Astrocyte of the cerebellum (primary cell): ENCODE measurements around the gene TRIM22.
"Not testable (repeated sequence)": the region's sequence is repeated elsewhere in the genome, so short reads cannot be mapped to it uniquely, and the experiment has no call there.

Source experiments
- DNase-seq: peaks from one replicate; pipeline ENCODE4 v3.0.0-alpha.2; 2011; ENCODE audit warnings: low read depth
- H3K4me3 ChIP-seq: 2 replicates; pipeline ENCODE4 v1.5.1; 2011; ENCODE audit warnings: mild to moderate bottlenecking, low read depth, low read length, moderate library complexity
- CTCF ChIP-seq: IDR thresholded peaks from 2 replicates; pipeline ENCODE4 v1.5.1; 2012; ENCODE audit warnings: low read length, low read depth, moderate library complexity, mild to moderate bottlenecking; ENCODE audit errors: missing control alignments
- in situ Hi-C: cut with HindIII; loops from 2 replicates; pipeline ENCODE4 v1.10.0; 2017; ENCODE audit warnings: low sequenced_read_pairs

The TRIM22 gene

GRCh38 chr11:5689551-5689983 is at the start of gene TRIM22:
TRIM22 (plus strand) TSS chr11:5689790; CDS start chr11:5696233, 6,443 bp downstream.
- H3K4me3 ChIP-seq: peak within 1 kb of the TSS; percentile 46
- TF ChIP-seq CTCF: no peak
- in situ Hi-C loops: no loop called here
- DNase-seq: peak; percentile 73

- no peak for TF ChIP-seq CTCF
- in situ Hi-C loops: no loop called here
- no peak overlapping the region for H3K4me3 ChIP-seq
- DNase-seq: no peak
Measured at GRCh38 chr11:5639953-5640352, 49.6 kb upstream of the TRIM22 start.

- in situ Hi-C loops: no loop called here
- TF ChIP-seq CTCF: no peak
- DNase-seq: no peak
- no peak overlapping the region for H3K4me3 ChIP-seq
Measured at GRCh38 chr11:5643585-5643984, 46.0 kb upstream of the TRIM22 start.

GRCh38 chr11:5646139-5646538 is 43.5 kb upstream of the TRIM22 start:
- in situ Hi-C loops: no loop called here
- DNase-seq: no peak
- H3K4me3 ChIP-seq: no peak overlapping the region
- no peak for TF ChIP-seq CTCF

- no peak overlapping the region for H3K4me3 ChIP-seq
- TF ChIP-seq CTCF: no peak
- in situ Hi-C loops: no loop called here
- no peak for DNase-seq
Measured at GRCh38 chr11:5655474-5655873, 34.1 kb upstream of the TRIM22 start.

GRCh38 chr11:5656956-5657355 is 32.6 kb upstream of the TRIM22 start:
- in situ Hi-C loops, DNase-seq, H3K4me3 ChIP-seq: not testable (repeated sequence)

GRCh38 chr11:5658318-5658717 is 31.3 kb upstream of the TRIM22 start:
- in situ Hi-C loops: no loop called here
- no peak overlapping the region for H3K4me3 ChIP-seq
- DNase-seq: no peak
- no peak for TF ChIP-seq CTCF
